Occipital lobe (tissue), 2 donors: ENCODE data around the gene NOL12. TPM values are rescaled to one million over a fixed set of nuclear protein-coding genes. Genes with fewer than 3 reads are reported as not detected.
"Not testable (repeated sequence)": the region's sequence is repeated elsewhere in the genome, so short reads cannot be mapped to it uniquely, and the experiment has no call there.

Experiments
- DNase-seq: peaks from one replicate; lab custom pipeline; 2025; lab: John Stamatoyannopoulos, UW
- total RNA-seq: library from RNA; depleted of rRNA; stranded (reverse); fragments of >200 nt; gene quantifications from one replicate; pipeline ENCODE4 v1.2.3, GENCODE V29; 2014

NOL12 gene
- total RNA-seq, 1 donor from 2014 or later, result 18.2 TPM

- DNase-seq, result no peak
Measured at GRCh38 chr22:37678372-37678771, 7.8 kb upstream of the NOL12 start.

GRCh38 chr22:37679670-37680069, 6.5 kb upstream of the NOL12 start:
- DNase-seq, result no peak

- DNase-seq, result no peak
Measured at GRCh38 chr22:37680191-37680851, 5.8 kb upstream of the NOL12 start.

- no peak for DNase-seq
Measured at GRCh38 chr22:37681001-37681424, 5.1 kb upstream of the NOL12 start.

GRCh38 chr22:37681556-37682049, 4.5 kb upstream of the NOL12 start:
- DNase-seq, result no peak

- no peak for DNase-seq
Measured at GRCh38 chr22:37684803-37685615, 1.1 kb upstream of the NOL12 start.

- DNase-seq, result no peak
Measured at GRCh38 chr22:37690407-37690806, 4.3 kb downstream of the NOL12 start.

- no peak for DNase-seq
Measured at GRCh38 chr22:37690901-37691504, 4.9 kb downstream of the NOL12 start.

- DNase-seq, result no peak
Measured at GRCh38 chr22:37692627-37693285, 6.6 kb downstream of the NOL12 start.

GRCh38 chr22:37694131-37694530, 8.0 kb downstream of the NOL12 start:
- not testable (repeated sequence) for DNase-seq

GRCh38 chr22:37696260-37696656, 10.1 kb downstream of the NOL12 start:
- not testable (repeated sequence) for DNase-seq

- peak; percentile 57 for DNase-seq
Measured at GRCh38 chr22:37696657-37697537, 10.8 kb downstream of the NOL12 start, which contains the start of gene TRIOBP. TRIOBP (plus strand) TSS chr22:37697048; CDS start chr22:37701366, 4,318 bp downstream.

GRCh38 chr22:37697538-37697835, 11.3 kb downstream of the NOL12 start:
- no peak for DNase-seq

- DNase-seq, result no peak
Measured at GRCh38 chr22:37701141-37701786, 15.1 kb downstream of the NOL12 start.

- no peak for DNase-seq
Measured at GRCh38 chr22:37703906-37704305, 17.8 kb downstream of the NOL12 start.

- no peak for DNase-seq
Measured at GRCh38 chr22:37704645-37705044, 18.5 kb downstream of the NOL12 start.

GRCh38 chr22:37705205-37705604, 19.1 kb downstream of the NOL12 start:
- DNase-seq, result no peak

GRCh38 chr22:37708580-37709444, 22.7 kb downstream of the NOL12 start:
- DNase-seq, result no peak

- no peak for DNase-seq
Measured at GRCh38 chr22:37709445-37709765, 23.3 kb downstream of the NOL12 start.
